Naive thymus-derived CD4-positive, alpha-beta T cell (primary cell): Measurements from ENCODE around the gene HOXA10. TPM values are rescaled to one million over a fixed set of nuclear protein-coding genes. Genes with fewer than 3 reads are reported as not detected.

ENCODE experiments used
- ATAC-seq: fragments of 150-1000 bp; cut with Tn5 transposase; 2 replicates; pipeline ENCODE4 v1.10.0; 2021; ENCODE audit warnings: mild to moderate bottlenecking, moderate library complexity
- CTCF ChIA-PET: fragments of 350-600 bp; sonication (Branson Sonifier 250); formaldehyde crosslinking; loops from one replicate; lab custom pipeline; 2021; ENCODE audit warnings: antibody characterized with exemption; lab: Charles Lee
- POLR2A ChIA-PET: fragments of 350-600 bp; sonication (Branson Sonifier 250); formaldehyde crosslinking; loops from one replicate; lab custom pipeline; 2021; ENCODE audit warnings: antibody characterized with exemption, inconsistent platforms; lab: Charles Lee
- DNase-seq, 9 donors: peaks; one replicate each; pipeline versions ENCODE4 v3.0.0 to v3.0.0-alpha.2; 2020 to 2022; ENCODE audit warnings: mixed read lengths in 1 of 9
- H3K27ac ChIP-seq: one replicate; pipeline ENCODE4 v1.7.0; 2013; ENCODE audit warnings: mild to moderate bottlenecking, low read depth, low read length, moderate library complexity
- H3K27me3 ChIP-seq, 2 donors: one replicate each; pipeline ENCODE4 v1.7.0; 2013; ENCODE audit warnings: low read length in 2 of 2, mild to moderate bottlenecking in 2 of 2, moderate library complexity in 2 of 2; ENCODE audit not compliant: control insufficient read depth in 2 of 2, insufficient read depth in 2 of 2
- H3K36me3 ChIP-seq, 3 experiments: 1 replicate in 2 of 3; 2 replicates in 1 of 3; pipeline ENCODE4 v1.7.0; 2013; ENCODE audit warnings: low read length in 3 of 3, mild to moderate bottlenecking in 3 of 3, moderate library complexity in 1 of 3; ENCODE audit not compliant: insufficient read depth in 3 of 3, control insufficient read depth in 2 of 3
- H3K4me1 ChIP-seq, 2 donors: one replicate each; pipeline ENCODE4 v1.7.0; 2013; ENCODE audit warnings: low read length in 2 of 2, mild to moderate bottlenecking in 2 of 2, moderate library complexity in 1 of 2; ENCODE audit not compliant: control insufficient read depth in 2 of 2, insufficient read depth in 2 of 2
- H3K4me3 ChIP-seq: 2 replicates; pipeline ENCODE4 v1.7.0; 2013; ENCODE audit warnings: mild to moderate bottlenecking, low read length
- H3K9me3 ChIP-seq, 3 experiments: 1 replicate in 2 of 3; 2 replicates in 1 of 3; pipeline ENCODE4 v1.7.0; 2013; ENCODE audit warnings: low read length in 3 of 3; ENCODE audit not compliant: control insufficient read depth in 2 of 3
- H3K27ac Mint-ChIP-seq, 9 donors: one replicate each; pipeline ENCODE4 v1.8.0; 2020 to 2022; ENCODE audit warnings: mixed read lengths in 9 of 9, mild to moderate bottlenecking in 8 of 9, moderate library complexity in 5 of 9, inconsistent platforms in 2 of 9
- H3K27me3 Mint-ChIP-seq, 5 donors: one replicate each; pipeline ENCODE4 v1.8.0; 2021 to 2022; ENCODE audit warnings: mixed read lengths in 5 of 5, mild to moderate bottlenecking in 1 of 5
- H3K36me3 Mint-ChIP-seq, 5 donors: one replicate each; pipeline ENCODE4 v1.8.0; 2020 to 2022; ENCODE audit warnings: mixed read lengths in 5 of 5, mild to moderate bottlenecking in 3 of 5, inconsistent platforms in 1 of 5
- H3K4me1 Mint-ChIP-seq, 7 donors: one replicate each; pipeline ENCODE4 v1.8.0; 2020 to 2022; ENCODE audit warnings: mixed read lengths in 7 of 7, mild to moderate bottlenecking in 3 of 7, inconsistent platforms in 1 of 7
- H3K4me3 Mint-ChIP-seq, 10 donors: one replicate each; pipeline ENCODE4 v1.8.0; 2020 to 2022; ENCODE audit warnings: mild to moderate bottlenecking in 10 of 10, mixed read lengths in 10 of 10, moderate library complexity in 6 of 10, inconsistent platforms in 2 of 10
- H3K9me3 Mint-ChIP-seq, 11 donors: one replicate each; pipeline ENCODE4 v1.8.0; 2020 to 2022; ENCODE audit warnings: mixed read lengths in 11 of 11, mild to moderate bottlenecking in 4 of 11, inconsistent platforms in 1 of 11, moderate library complexity in 1 of 11
- intact Hi-C, 2 donors: fragments of 100-400 bp; cut with micrococcal nuclease; formaldehyde crosslinking; loops; one replicate each; pipeline ENCODE4 v1.15.1; 2023
- polyA plus RNA-seq, 2 donors: library from polyadenylated mRNA; unstranded; fragments of 300-500 nt; fragmentation: Illumina TruSeq; gene quantifications; one replicate each; pipeline ENCODE4 v1.2.3, GENCODE V29; 2021
- total RNA-seq, 6 experiments: library from RNA in 5 of 6; stranded (reverse) in 5 of 6; gene quantifications; 1 replicate in 5 of 6; 2 replicates in 1 of 6; pipeline ENCODE4 v1.2.3 and lab custom pipeline; 2021 to 2026

Gene HOXA10
- total and polyA plus RNA-seq, 7 experiments from 2014 or later = 0.66 TPM; not detected in 6

- intact Hi-C loops = no loop called here
- Mint-ChIP-seq H3K4me1 (peaks cover 0 to 2% (median 0%) of the 10 kb centered on the region in 7 donors), H3K9me3 (no peaks in the 10 kb centered on the region), H3K27ac (no peak overlapping the region), H3K36me3 (peaks cover 0 to 2% (median 0%) of the 10 kb centered on the region in 5 donors), H3K4me3 (no peak overlapping the region), H3K27me3 (peaks cover 34 to 55% (median 41%) of the 10 kb centered on the region in 5 donors)
- Histone ChIP-seq H3K9me3 (no peaks in the 10 kb centered on the region), H3K27ac (no peak overlapping the region), H3K27me3 (no peaks in the 10 kb centered on the region), H3K4me1 (no peaks in the 10 kb centered on the region), H3K36me3 (no peaks in the 10 kb centered on the region), H3K4me3 (no peak overlapping the region)
- DNase-seq = no peak
- ChIA-PET POLR2A (interaction anchor here (0.6 kb wide), 1 partner anchor 519 kb away, joined by 3 read pairs; no protein-coding TSS in a partner anchor), CTCF (no interaction called here)
- ATAC-seq = no peak
These were observed 47.4 kb downstream of the HOXA10 start for GRCh38 chr7:27126596-27127327.

GRCh38 chr7:27125986-27126394 is 48.1 kb downstream of the HOXA10 start:
- intact Hi-C loops = no loop called here
- H3K27me3 ChIP-seq = no peaks in the 10 kb centered on the region
- ChIA-PET POLR2A (no interaction called here), CTCF (no interaction called here)
- Mint-ChIP-seq H3K4me1 (peaks cover 0 to 2% (median 0%) of the 10 kb centered on the region in 7 donors), H3K4me3 (no peak overlapping the region), H3K27ac (no peak overlapping the region), H3K9me3 (no peaks in the 10 kb centered on the region), H3K27me3 (peaks cover 30 to 55% (median 37%) of the 10 kb centered on the region in 5 donors), H3K36me3 (peaks cover 0 to 2% (median 0%) of the 10 kb centered on the region in 5 donors)
- DNase-seq (no peak), ATAC-seq (no peak)
- H3K9me3 ChIP-seq = no peaks in the 10 kb centered on the region
- H3K4me1 ChIP-seq = no peaks in the 10 kb centered on the region
- H3K36me3 ChIP-seq = no peaks in the 10 kb centered on the region
- no peak overlapping the region for H3K4me3 ChIP-seq
- no peak overlapping the region for H3K27ac ChIP-seq

- POLR2A ChIA-PET = no interaction called here
- peaks cover 30 to 55% (median 37%) of the 10 kb centered on the region in 5 donors for H3K27me3 Mint-ChIP-seq
These were observed 49.0 kb downstream of the HOXA10 start for GRCh38 chr7:27124902-27125689.

GRCh38 chr7:27124096-27124901 is 49.8 kb downstream of the HOXA10 start:
- H3K27ac Mint-ChIP-seq = no peak overlapping the region
- ChIA-PET POLR2A (no interaction called here), CTCF (no interaction called here)
- intact Hi-C loops = no loop called here
- Histone ChIP-seq H3K9me3 (no peaks in the 10 kb centered on the region), H3K4me3 (no peak overlapping the region), H3K4me1 (no peaks in the 10 kb centered on the region), H3K27ac (no peak overlapping the region), H3K36me3 (no peaks in the 10 kb centered on the region), H3K27me3 (no peaks in the 10 kb centered on the region)
- no peaks in the 10 kb centered on the region for H3K9me3 Mint-ChIP-seq
- H3K4me1 Mint-ChIP-seq = peaks cover 0 to 2% (median 0%) of the 10 kb centered on the region in 7 donors
- DNase-seq = no peak
- no peaks in the 10 kb centered on the region for H3K36me3 Mint-ChIP-seq
- H3K4me3 Mint-ChIP-seq = no peak overlapping the region
- peaks cover 30 to 53% (median 35%) of the 10 kb centered on the region in 5 donors for H3K27me3 Mint-ChIP-seq
- no peak for ATAC-seq

More at GRCh38 chr7:27124902-27125689, 49.0 kb downstream of the HOXA10 start:
- Mint-ChIP-seq H3K27ac (no peak overlapping the region), H3K4me1 (peaks cover 0 to 2% (median 0%) of the 10 kb centered on the region in 7 donors), H3K36me3 (peaks cover 0 to 2% (median 0%) of the 10 kb centered on the region in 5 donors), H3K9me3 (no peaks in the 10 kb centered on the region), H3K4me3 (no peak overlapping the region)
- Histone ChIP-seq H3K36me3 (no peaks in the 10 kb centered on the region), H3K27me3 (no peaks in the 10 kb centered on the region), H3K9me3 (no peaks in the 10 kb centered on the region), H3K27ac (no peak overlapping the region), H3K4me3 (no peak overlapping the region), H3K4me1 (no peaks in the 10 kb centered on the region)
- intact Hi-C loops = no loop called here
- CTCF ChIA-PET = no interaction called here
- ATAC-seq = no peak
- no peak for DNase-seq

GRCh38 chr7:27123477-27124053 is 50.6 kb downstream of the HOXA10 start:
- H3K36me3 ChIP-seq = no peaks in the 10 kb centered on the region
- no peak overlapping the region for H3K4me3 ChIP-seq
- CTCF ChIA-PET = no interaction called here
- DNase-seq = no peak
- Mint-ChIP-seq H3K27me3 (peaks cover 28 to 45% (median 29%) of the 10 kb centered on the region in 5 donors), H3K27ac (no peak overlapping the region), H3K4me1 (peaks cover 0 to 1% (median 0%) of the 10 kb centered on the region in 7 donors), H3K4me3 (no peak overlapping the region), H3K36me3 (no peaks in the 10 kb centered on the region), H3K9me3 (no peaks in the 10 kb centered on the region)
- no peaks in the 10 kb centered on the region for H3K4me1 ChIP-seq
- no peak overlapping the region for H3K27ac ChIP-seq
- H3K9me3 ChIP-seq = no peaks in the 10 kb centered on the region
- no peaks in the 10 kb centered on the region for H3K27me3 ChIP-seq
- POLR2A ChIA-PET = no interaction called here
- intact Hi-C loops = no loop called here
- no peak for ATAC-seq

GRCh38 chr7:27123007-27123476 is 51.1 kb downstream of the HOXA10 start:
- Mint-ChIP-seq H3K4me3 (no peak overlapping the region), H3K27me3 (peaks cover 25 to 43% (median 29%) of the 10 kb centered on the region in 5 donors), H3K4me1 (no peaks in the 10 kb centered on the region), H3K27ac (no peak overlapping the region), H3K36me3 (no peaks in the 10 kb centered on the region), H3K9me3 (no peaks in the 10 kb centered on the region)
- intact Hi-C loops = no loop called here
- ChIA-PET CTCF (no interaction called here), POLR2A (no interaction called here)
- no peaks in the 10 kb centered on the region for H3K9me3 ChIP-seq
- no peak for ATAC-seq
- H3K27me3 ChIP-seq = no peaks in the 10 kb centered on the region
- no peaks in the 10 kb centered on the region for H3K4me1 ChIP-seq
- DNase-seq = no peak
- H3K4me3 ChIP-seq = no peak overlapping the region
- no peak overlapping the region for H3K27ac ChIP-seq
- H3K36me3 ChIP-seq = no peaks in the 10 kb centered on the region
